Measurements from ENCODE around the gene C1QTNF2.

C1QTNF2 gene

GRCh38 chr5:160298189-160298588, 72.2 kb downstream of the C1QTNF2 start:
- DNase-seq (ENCODE audit: low read depth, low spot score) = no peak

GRCh38 chr5:160297776-160298175, 72.7 kb downstream of the C1QTNF2 start:
- no peak for DNase-seq (ENCODE audit: low read depth, low spot score)
